RPMI8226 (cell line): ENCODE measurements around the gene AHRR.
"Not testable (repeated sequence)": the region's sequence is repeated elsewhere in the genome, so short reads cannot be mapped to it uniquely, and the experiment has no call there.

Experiments used
- DNase-seq: peaks from one replicate; pipeline ENCODE4 v3.0.0-alpha.2; 2015

AHRR gene

GRCh38 chr5:306011-306805 is 15.3 kb upstream of the AHRR start:
- DNase-seq, result no peak

- DNase-seq, result no peak
Observed at GRCh38 chr5:307306-307705, 14.2 kb upstream of the AHRR start.

- no peak for DNase-seq
Observed at GRCh38 chr5:307794-308579, 13.5 kb upstream of the AHRR start.

- DNase-seq, result no peak
Observed at GRCh38 chr5:308672-309271, 12.7 kb upstream of the AHRR start.

GRCh38 chr5:309831-310230 is 11.7 kb upstream of the AHRR start:
- not testable (repeated sequence) for DNase-seq

- no peak for DNase-seq
Observed at GRCh38 chr5:310516-310915, 11.0 kb upstream of the AHRR start.

- no peak for DNase-seq
Observed at GRCh38 chr5:310941-311434, 10.5 kb upstream of the AHRR start.

- no peak for DNase-seq
Observed at GRCh38 chr5:311963-312362, 9.6 kb upstream of the AHRR start.

- no peak for DNase-seq
Observed at GRCh38 chr5:312845-313244, 8.7 kb upstream of the AHRR start.

- no peak for DNase-seq
Observed at GRCh38 chr5:313265-313664, 8.2 kb upstream of the AHRR start.

GRCh38 chr5:313806-314376 is 7.6 kb upstream of the AHRR start:
- no peak for DNase-seq

GRCh38 chr5:314676-315487 is 6.6 kb upstream of the AHRR start:
- DNase-seq, result no peak

GRCh38 chr5:315488-316209 is 5.9 kb upstream of the AHRR start:
- no peak for DNase-seq

GRCh38 chr5:316210-317085 is 5.1 kb upstream of the AHRR start:
- DNase-seq, result no peak

- DNase-seq, result peak; percentile 59
Observed at GRCh38 chr5:317086-317811, 4.3 kb upstream of the AHRR start.

- no peak for DNase-seq
Observed at GRCh38 chr5:318341-318897, 3.1 kb upstream of the AHRR start.

- DNase-seq, result no peak
Observed at GRCh38 chr5:318931-319601, 2.4 kb upstream of the AHRR start.

GRCh38 chr5:320524-321229 is 837 bp upstream of the AHRR start:
- DNase-seq, result no peak
